K562 treated with DMSO at 1 percent for 48 hours (cell line): ENCODE data around the gene TPCN2. TPM values are rescaled to one million over a fixed set of nuclear protein-coding genes. Genes with fewer than 3 reads are reported as not detected.

Experiments used
- total RNA-seq: library from RNA; unstranded; fragments of 300-600 nt; gene quantifications from 2 replicates; pipeline ENCODE4 v1.2.3, GENCODE V29; 2022; ENCODE audit warnings: low replicate concordance; ENCODE audit errors: extremely low read depth

Gene TPCN2
- not detected in 2 replicates for total RNA-seq

GRCh38 chr11:69048694-69049489 is at the start of gene TPCN2:
Gene TPCN2, plus strand, starts transcription at chr11:69048932. Its CDS starts 66 bp downstream, at chr11:69048998.

GRCh38 chr11:69013009-69013951 is 35.5 kb upstream of the TPCN2 start, which contains the start of gene MRGPRF:
Gene MRGPRF, minus strand, starts transcription at chr11:69013246. Its CDS starts 3,345 bp downstream, at chr11:69009901.

GRCh38 chr11:69155302-69156234 is 106.8 kb downstream of the TPCN2 start, which contains the start of gene SMIM38:
Gene SMIM38, plus strand, starts transcription at chr11:69155935. Its CDS starts 1,912 bp downstream, at chr11:69157847.

Other genes with a start within 250 kb of the TPCN2 start
- not detected in 2 replicates for gene CPT1A, start 207.0 kb upstream of the TPCN2 start, total RNA-seq
- gene MRPL21, start 145.1 kb upstream of the TPCN2 start, total RNA-seq: not detected in 2 replicates
- not detected in 2 replicates for gene IGHMBP2, start 145.0 kb upstream of the TPCN2 start, total RNA-seq
- gene MRGPRD, start 67.9 kb upstream of the TPCN2 start, total RNA-seq: not detected in 2 replicates
- gene MRGPRF, start 35.7 kb upstream of the TPCN2 start, total RNA-seq: not detected in 2 replicates
- not detected in 2 replicates for gene SMIM38, start 107.0 kb downstream of the TPCN2 start, total RNA-seq
- not detected in 2 replicates for gene MYEOV, start 245.2 kb downstream of the TPCN2 start, total RNA-seq